ENCODE results near the gene ABTB2.

The ABTB2 gene

GRCh38 chr11:34341096-34341495 is 16.7 kb downstream of the ABTB2 start:
- DNase-seq, result no peak

GRCh38 chr11:34340653-34341052 is 17.2 kb downstream of the ABTB2 start:
- DNase-seq, result no peak

- no peak for DNase-seq
Measured at GRCh38 chr11:34339149-34340064, 18.4 kb downstream of the ABTB2 start.

GRCh38 chr11:34337016-34337415 is 20.8 kb downstream of the ABTB2 start:
- DNase-seq, result no peak

- DNase-seq, result no peak
Measured at GRCh38 chr11:34335801-34336200, 22.0 kb downstream of the ABTB2 start.

- no peak for DNase-seq
Measured at GRCh38 chr11:34335331-34335730, 22.5 kb downstream of the ABTB2 start.

GRCh38 chr11:34333787-34334186 is 24.0 kb downstream of the ABTB2 start:
- no peak for DNase-seq

GRCh38 chr11:34332524-34332923 is 25.3 kb downstream of the ABTB2 start:
- no peak for DNase-seq

GRCh38 chr11:34331736-34332135 is 26.1 kb downstream of the ABTB2 start:
- DNase-seq, result peak; percentile 22

- DNase-seq, result peak; percentile 83
Measured at GRCh38 chr11:34331329-34331728, 26.5 kb downstream of the ABTB2 start.

GRCh38 chr11:34330653-34331052 is 27.2 kb downstream of the ABTB2 start:
- no peak for DNase-seq

- DNase-seq, result no peak
Measured at GRCh38 chr11:34329876-34330275, 27.9 kb downstream of the ABTB2 start.

- DNase-seq, result no peak
Measured at GRCh38 chr11:34328632-34328910, 29.2 kb downstream of the ABTB2 start.

- peak; percentile 19 for DNase-seq
Measured at GRCh38 chr11:34327804-34328631, 29.8 kb downstream of the ABTB2 start.

GRCh38 chr11:34324466-34324865 is 33.3 kb downstream of the ABTB2 start:
- DNase-seq, result no peak

GRCh38 chr11:34323601-34324000 is 34.2 kb downstream of the ABTB2 start:
- no peak for DNase-seq

- peak; percentile 21 for DNase-seq
Measured at GRCh38 chr11:34318111-34319037, 39.4 kb downstream of the ABTB2 start.

GRCh38 chr11:34317666-34318065 is 40.1 kb downstream of the ABTB2 start:
- no peak for DNase-seq

- DNase-seq, result no peak
Measured at GRCh38 chr11:34317036-34317360, 40.8 kb downstream of the ABTB2 start.

- peak; percentile 41 for DNase-seq
Measured at GRCh38 chr11:34316347-34317035, 41.3 kb downstream of the ABTB2 start.

GRCh38 chr11:34315394-34315793 is 42.4 kb downstream of the ABTB2 start:
- no peak for DNase-seq

- peak; percentile 50 for DNase-seq
Measured at GRCh38 chr11:34314936-34315335, 42.9 kb downstream of the ABTB2 start.

All from fibroblast of skin of scalp (primary cell).